Endothelial cell of umbilical vein (primary cell): ENCODE data around the gene LRRC14B. TPM values are rescaled to one million over a fixed set of nuclear protein-coding genes. Genes with fewer than 3 reads are reported as not detected.

Experiments
- BruUV-seq: library from RNA; stranded (reverse); fragments of 400-500 nt; replicated peaks from 2 replicates; lab custom pipeline; 2021; lab: Mats Ljungman, UMichigan
- CTCF ChIA-PET: fragments of 300-600, 350-600 bp; sonication (Branson Sonifier 250); formaldehyde crosslinking; loops from one replicate; lab custom pipeline; 2021; ENCODE audit warnings: antibody characterized with exemption, inconsistent platforms; lab: Charles Lee
- POLR2A ChIA-PET: fragments of 300-600, 350-600 bp; sonication (Branson Sonifier 250); formaldehyde crosslinking; loops from one replicate; lab custom pipeline; 2021; ENCODE audit warnings: antibody characterized with exemption, inconsistent platforms; lab: Charles Lee
- DNase-seq: peaks from one replicate; pipeline ENCODE4 v3.0.0-alpha.2; 2011; ENCODE audit warnings: low read depth, low spot score
- FAIRE-seq: peaks from 2 replicates; lab custom pipeline; 2011; peaks lifted over from hg19 to GRCh38; lab: Jason Lieb, UNC
- H2AFZ ChIP-seq: 2 replicates; pipeline ENCODE4 v1.6.0; 2012; ENCODE audit warnings: low read depth, low read length, control low read depth, inconsistent platforms
- H3K27ac ChIP-seq: 2 replicates; pipeline ENCODE4 v1.5.1; 2011; ENCODE audit warnings: low read depth, mild to moderate bottlenecking, control low read depth, low read length, moderate library complexity; ENCODE audit not compliant: insufficient read depth
- H3K27me3 ChIP-seq, 2 experiments: 2 replicates each; pipeline versions ENCODE4 v1.6.0 to v1.6.1; 2011; ENCODE audit warnings: low read length in 2 of 2, mixed read lengths in 1 of 2; ENCODE audit not compliant: control insufficient read depth in 2 of 2, insufficient read depth in 2 of 2
- H3K36me3 ChIP-seq, 2 experiments: 2 replicates in 1 of 2; 3 replicates in 1 of 2; pipeline ENCODE4 v1.5.1; 2011; ENCODE audit warnings: low read length in 2 of 2, mild to moderate bottlenecking in 1 of 2, moderate library complexity in 1 of 2; ENCODE audit not compliant: control insufficient read depth in 2 of 2, insufficient read depth in 2 of 2; ENCODE audit errors: extremely low read depth in 1 of 2
- H3K4me1 ChIP-seq: 3 replicates; pipeline ENCODE4 v1.5.1; 2011; ENCODE audit warnings: mild to moderate bottlenecking, low read length; ENCODE audit not compliant: control insufficient read depth, insufficient read depth; ENCODE audit errors: extremely low read depth
- H3K4me2 ChIP-seq: 2 replicates; pipeline ENCODE4 v1.6.1; 2011; ENCODE audit warnings: low read length, control low read depth, mixed read lengths; ENCODE audit not compliant: insufficient read depth
- H3K4me3 ChIP-seq, 3 experiments: fragments of 200-600 bp in 1 of 3; sonication (generic), shearing (Covaris generic) in 1 of 3; replicated peaks in 1 of 3; 2 replicates each; pipeline ENCODE4 v1.5.1; 2011 to 2016; ENCODE audit warnings: control low read depth in 3 of 3, low read length in 3 of 3, mild to moderate bottlenecking in 2 of 3, inconsistent platforms in 1 of 3, low read depth in 1 of 3, moderate library complexity in 1 of 3; ENCODE audit not compliant: insufficient read depth in 1 of 3
- H3K79me2 ChIP-seq: 2 replicates; pipeline ENCODE4 v1.6.0; 2012; ENCODE audit warnings: low read length, inconsistent platforms; ENCODE audit not compliant: control insufficient read depth, insufficient read depth
- H3K9ac ChIP-seq: replicated peaks from 2 replicates; pipeline ENCODE3; 2011; ENCODE audit warnings: low read length, control low read depth; ENCODE audit not compliant: insufficient read depth; ENCODE audit errors: extremely low read depth
- H3K9me1 ChIP-seq: replicated peaks from 3 replicates; pipeline ENCODE4 v1.6.0; 2011; ENCODE audit warnings: mild to moderate bottlenecking, low read length; ENCODE audit not compliant: control insufficient read depth, insufficient read depth; ENCODE audit errors: extremely low read depth
- H3K9me3 ChIP-seq: replicated peaks from 2 replicates; pipeline ENCODE4 v1.5.1; 2012; ENCODE audit warnings: low read length, inconsistent platforms; ENCODE audit not compliant: control insufficient read depth, insufficient read depth
- H4K20me1 ChIP-seq: replicated peaks from 2 replicates; pipeline ENCODE3; 2011; ENCODE audit warnings: mild to moderate bottlenecking, low read length; ENCODE audit not compliant: control insufficient read depth, insufficient read depth; ENCODE audit errors: extremely low read depth
- EZH2 ChIP-seq: IDR thresholded peaks from 2 replicates; pipeline ENCODE4 v1.6.1; 2012; ENCODE audit warnings: borderline replicate concordance, low read depth, mild to moderate bottlenecking, moderate library complexity, low read length, inconsistent platforms; ENCODE audit not compliant: severe bottlenecking
- FOS ChIP-seq: IDR thresholded peaks from 2 replicates; pipeline ENCODE4 v1.6.1; 2011; ENCODE audit warnings: mild to moderate bottlenecking, low read length, moderate library complexity, borderline replicate concordance; ENCODE audit not compliant: insufficient read depth
- GATA2 ChIP-seq: IDR thresholded peaks from 2 replicates; pipeline ENCODE4 v1.7.0; 2011; ENCODE audit warnings: low read depth, mild to moderate bottlenecking, moderate library complexity, mixed read lengths, low read length; ENCODE audit not compliant: insufficient read length, insufficient read depth
- JUN ChIP-seq: IDR thresholded peaks from 2 replicates; pipeline ENCODE4 v1.6.1; 2011; ENCODE audit warnings: borderline replicate concordance, low read depth; ENCODE audit not compliant: insufficient read length, insufficient read depth
- MYC ChIP-seq: IDR thresholded peaks from one replicate; pipeline ENCODE4 v1.6.1; 2011; ENCODE audit warnings: mild to moderate bottlenecking, low read depth, low read length
- POLR2A ChIP-seq: IDR thresholded peaks from 2 replicates; pipeline ENCODE4 v1.6.1; 2012; ENCODE audit warnings: low read depth, mild to moderate bottlenecking, control low read depth, low read length
- POLR2AphosphoS5 ChIP-seq: IDR thresholded peaks from 2 replicates; pipeline ENCODE4 v1.6.1; 2012; ENCODE audit warnings: low read depth, mild to moderate bottlenecking, control low read depth, low read length, moderate library complexity; ENCODE audit not compliant: insufficient read depth
- dilution Hi-C: fragments of 300-500 bp; cut with MboI; formaldehyde crosslinking; loops from one replicate; pipeline ENCODE4 v1.15.0; 2019; ENCODE audit warnings: low sequenced_read_pairs; ENCODE audit not compliant: extremely low pct_ligation_motif_present
- intact Hi-C: fragments of 100-400 bp; cut with micrococcal nuclease; formaldehyde crosslinking; loops from one replicate; pipeline ENCODE4 v1.10.0; 2022
- polyA plus RNA-seq, 4 experiments: library from polyadenylated mRNA; depleted of rRNA in 3 of 4; stranded (reverse) in 3 of 4; unstranded in 1 of 4; fragments of >200 nt; gene quantifications; 2 replicates each; pipeline versions ENCODE4 v1.2.1 to v1.2.3, GENCODE V29; 2011 to 2012; ENCODE audit warnings: missing spikeins in 1 of 4
- total RNA-seq: library from RNA; stranded (reverse); gene quantifications from 2 replicates; pipeline ENCODE4 v1.2.3, GENCODE V29; 2021
- TF ChIP-seq, protein P1 (sequence below): IDR thresholded peaks from 2 replicates; pipeline ENCODE4 v1.6.1; 2011; ENCODE audit not compliant: insufficient read depth, insufficient read length
- TF ChIP-seq, protein P2 (sequence below), 2 donors: IDR thresholded peaks; 1 replicate in 1 of 2; 2 replicates in 1 of 2; pipeline ENCODE4 v1.5.1; 2011; ENCODE audit warnings: low read length in 2 of 2, mild to moderate bottlenecking in 2 of 2, moderate library complexity in 2 of 2, control low read depth in 1 of 2, inconsistent platforms in 1 of 2, low read depth in 1 of 2; ENCODE audit not compliant: insufficient read depth in 1 of 2; ENCODE audit errors: extremely low read depth in 1 of 2

LRRC14B gene
- total and polyA plus RNA-seq, 2 donors (not counting 3 experiments of a cell fraction or from before 2014, with no cell fraction given) = not detected

DNA sequence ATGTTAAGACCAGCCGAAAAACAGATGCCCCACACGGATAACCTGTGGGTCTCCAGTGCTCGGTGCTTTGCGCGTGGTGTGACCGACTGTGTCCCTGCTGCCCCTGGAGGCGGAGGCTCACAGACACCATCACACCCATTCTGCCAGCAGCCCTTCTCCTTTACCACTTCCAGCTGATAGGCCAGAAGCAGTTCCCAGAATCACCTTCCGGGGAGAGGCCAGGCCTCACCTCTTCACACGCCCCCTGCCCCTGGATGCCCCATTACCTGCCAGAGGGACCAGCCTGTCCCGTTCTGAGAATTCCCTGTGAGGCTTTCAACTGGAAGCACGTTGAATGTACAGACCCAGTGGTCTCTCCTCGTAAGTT, 21.6 kb upstream of the LRRC14B start:
- Histone ChIP-seq H3K27ac (no peak overlapping the region), H3K4me1 (no peaks in the 10 kb centered on the region), H3K27me3 (no peaks in the 10 kb centered on the region), H3K9ac (no peak overlapping the region), H4K20me1 (no peaks in the 10 kb centered on the region), H3K4me3 (no peak overlapping the region), H3K36me3 (no peaks in the 10 kb centered on the region), H3K9me1 (no peaks in the 10 kb centered on the region), H3K79me2 (no peaks in the 10 kb centered on the region), H2AFZ (no peak overlapping the region), H3K4me2 (no peak overlapping the region), H3K9me3 (no peaks in the 10 kb centered on the region)
- no TSS peak for BruUV-seq
- dilution Hi-C loops (no loop called here), intact Hi-C loops (no loop called here)
- DNase-seq (no peak), FAIRE-seq (no peak)
- CTCF ChIA-PET = interaction anchor here (3.1 kb wide), 1 partner anchor 18 kb away, joined by 11 read pairs; no protein-coding TSS in a partner anchor
- TF ChIP-seq JUN = no peak
- TF ChIP-seq POLR2A = no peak
- POLR2A ChIA-PET = no interaction called here

DNA sequence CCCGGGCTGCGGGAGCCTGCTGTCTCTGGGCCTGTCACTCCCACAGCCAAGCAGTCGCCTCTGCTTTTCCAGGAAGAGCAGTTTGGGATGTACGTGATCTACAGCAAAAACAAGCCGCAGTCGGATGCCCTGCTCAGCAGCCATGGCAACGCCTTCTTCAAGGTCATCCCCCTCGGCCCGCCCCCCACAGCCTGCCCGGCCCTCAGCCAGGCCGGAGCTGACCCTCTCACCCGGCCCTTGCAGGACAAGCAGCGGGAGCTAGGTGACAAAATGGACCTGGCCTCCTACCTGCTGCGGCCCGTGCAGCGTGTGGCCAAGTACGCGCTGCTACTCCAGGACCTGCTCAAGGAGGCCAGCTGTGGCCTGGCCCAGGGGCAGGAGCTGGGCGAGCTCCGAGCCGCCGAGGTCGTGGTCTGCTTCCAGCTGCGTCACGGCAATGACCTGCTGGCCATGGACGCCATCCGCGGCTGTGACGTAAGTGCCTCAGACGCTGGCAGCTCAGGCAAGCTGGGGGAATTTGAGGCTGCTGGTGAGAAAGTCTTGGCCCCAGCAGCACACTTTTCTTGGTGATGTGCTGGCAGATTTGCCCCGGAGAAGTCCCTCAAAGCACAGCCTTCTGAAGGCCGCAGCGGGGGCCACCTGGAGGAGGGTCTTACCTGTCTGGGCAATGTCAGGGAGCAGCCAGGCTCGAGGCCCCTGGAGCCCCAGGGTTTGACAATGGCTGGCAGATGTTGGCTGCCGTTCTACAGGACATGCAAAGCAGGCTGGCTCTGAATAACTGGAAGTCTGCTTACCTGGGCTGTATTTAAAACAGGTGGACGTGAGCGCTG, 20.1 kb upstream of the LRRC14B start:
- no TSS peak for BruUV-seq
- dilution Hi-C loops = no loop called here
- Histone ChIP-seq H3K4me1 (no peaks in the 10 kb centered on the region), H3K9me1 (no peaks in the 10 kb centered on the region), H3K36me3 (no peaks in the 10 kb centered on the region), H3K79me2 (no peaks in the 10 kb centered on the region), H3K4me3 (no peak overlapping the region), H4K20me1 (no peaks in the 10 kb centered on the region), H3K9me3 (no peaks in the 10 kb centered on the region), H3K9ac (no peak overlapping the region), H3K4me2 (no peak overlapping the region), H3K27ac (no peak overlapping the region), H3K27me3 (no peaks in the 10 kb centered on the region), H2AFZ (no peak overlapping the region)
- POLR2A ChIA-PET = no interaction called here
- CTCF ChIA-PET = interaction anchor here (3.1 kb wide), 1 partner anchor 17 kb away, joined by 11 read pairs; no protein-coding TSS in a partner anchor
- DNase-seq (no peak), FAIRE-seq (no peak)
- no peak for TF ChIP-seq FOS
- no peak for TF ChIP-seq JUN
- no peak for TF ChIP-seq EZH2
- TF ChIP-seq POLR2A = no peak
- TF ChIP-seq, protein P1, sequence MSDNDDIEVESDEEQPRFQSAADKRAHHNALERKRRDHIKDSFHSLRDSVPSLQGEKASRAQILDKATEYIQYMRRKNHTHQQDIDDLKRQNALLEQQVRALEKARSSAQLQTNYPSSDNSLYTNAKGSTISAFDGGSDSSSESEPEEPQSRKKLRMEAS = no peak
- no peak for TF ChIP-seq GATA2
- TF ChIP-seq POLR2AphosphoS5 = no peak
- no peak for TF ChIP-seq MYC
- TF ChIP-seq, protein P2, sequence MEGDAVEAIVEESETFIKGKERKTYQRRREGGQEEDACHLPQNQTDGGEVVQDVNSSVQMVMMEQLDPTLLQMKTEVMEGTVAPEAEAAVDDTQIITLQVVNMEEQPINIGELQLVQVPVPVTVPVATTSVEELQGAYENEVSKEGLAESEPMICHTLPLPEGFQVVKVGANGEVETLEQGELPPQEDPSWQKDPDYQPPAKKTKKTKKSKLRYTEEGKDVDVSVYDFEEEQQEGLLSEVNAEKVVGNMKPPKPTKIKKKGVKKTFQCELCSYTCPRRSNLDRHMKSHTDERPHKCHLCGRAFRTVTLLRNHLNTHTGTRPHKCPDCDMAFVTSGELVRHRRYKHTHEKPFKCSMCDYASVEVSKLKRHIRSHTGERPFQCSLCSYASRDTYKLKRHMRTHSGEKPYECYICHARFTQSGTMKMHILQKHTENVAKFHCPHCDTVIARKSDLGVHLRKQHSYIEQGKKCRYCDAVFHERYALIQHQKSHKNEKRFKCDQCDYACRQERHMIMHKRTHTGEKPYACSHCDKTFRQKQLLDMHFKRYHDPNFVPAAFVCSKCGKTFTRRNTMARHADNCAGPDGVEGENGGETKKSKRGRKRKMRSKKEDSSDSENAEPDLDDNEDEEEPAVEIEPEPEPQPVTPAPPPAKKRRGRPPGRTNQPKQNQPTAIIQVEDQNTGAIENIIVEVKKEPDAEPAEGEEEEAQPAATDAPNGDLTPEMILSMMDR (IDR thresholded peaks at IDR 0.05; ENCODE audit: extremely low read depth in 1 of 2, insufficient read depth in 1 of 2, low read depth in 1 of 2, low read length in 2 of 2) = no peak
- intact Hi-C loops = no loop called here
